DMS114 treated with DMSO at 0.1 percent for 48 hours (cell line): ENCODE results near the gene SETD5.

Source experiments
- DNase-seq: peaks from one replicate; lab custom pipeline; 2025; ENCODE audit not compliant: unreplicated experiment; lab: John Stamatoyannopoulos, UW

The SETD5 gene, protein sequence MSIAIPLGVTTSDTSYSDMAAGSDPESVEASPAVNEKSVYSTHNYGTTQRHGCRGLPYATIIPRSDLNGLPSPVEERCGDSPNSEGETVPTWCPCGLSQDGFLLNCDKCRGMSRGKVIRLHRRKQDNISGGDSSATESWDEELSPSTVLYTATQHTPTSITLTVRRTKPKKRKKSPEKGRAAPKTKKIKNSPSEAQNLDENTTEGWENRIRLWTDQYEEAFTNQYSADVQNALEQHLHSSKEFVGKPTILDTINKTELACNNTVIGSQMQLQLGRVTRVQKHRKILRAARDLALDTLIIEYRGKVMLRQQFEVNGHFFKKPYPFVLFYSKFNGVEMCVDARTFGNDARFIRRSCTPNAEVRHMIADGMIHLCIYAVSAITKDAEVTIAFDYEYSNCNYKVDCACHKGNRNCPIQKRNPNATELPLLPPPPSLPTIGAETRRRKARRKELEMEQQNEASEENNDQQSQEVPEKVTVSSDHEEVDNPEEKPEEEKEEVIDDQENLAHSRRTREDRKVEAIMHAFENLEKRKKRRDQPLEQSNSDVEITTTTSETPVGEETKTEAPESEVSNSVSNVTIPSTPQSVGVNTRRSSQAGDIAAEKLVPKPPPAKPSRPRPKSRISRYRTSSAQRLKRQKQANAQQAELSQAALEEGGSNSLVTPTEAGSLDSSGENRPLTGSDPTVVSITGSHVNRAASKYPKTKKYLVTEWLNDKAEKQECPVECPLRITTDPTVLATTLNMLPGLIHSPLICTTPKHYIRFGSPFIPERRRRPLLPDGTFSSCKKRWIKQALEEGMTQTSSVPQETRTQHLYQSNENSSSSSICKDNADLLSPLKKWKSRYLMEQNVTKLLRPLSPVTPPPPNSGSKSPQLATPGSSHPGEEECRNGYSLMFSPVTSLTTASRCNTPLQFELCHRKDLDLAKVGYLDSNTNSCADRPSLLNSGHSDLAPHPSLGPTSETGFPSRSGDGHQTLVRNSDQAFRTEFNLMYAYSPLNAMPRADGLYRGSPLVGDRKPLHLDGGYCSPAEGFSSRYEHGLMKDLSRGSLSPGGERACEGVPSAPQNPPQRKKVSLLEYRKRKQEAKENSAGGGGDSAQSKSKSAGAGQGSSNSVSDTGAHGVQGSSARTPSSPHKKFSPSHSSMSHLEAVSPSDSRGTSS (N-terminal part only)

DNA sequence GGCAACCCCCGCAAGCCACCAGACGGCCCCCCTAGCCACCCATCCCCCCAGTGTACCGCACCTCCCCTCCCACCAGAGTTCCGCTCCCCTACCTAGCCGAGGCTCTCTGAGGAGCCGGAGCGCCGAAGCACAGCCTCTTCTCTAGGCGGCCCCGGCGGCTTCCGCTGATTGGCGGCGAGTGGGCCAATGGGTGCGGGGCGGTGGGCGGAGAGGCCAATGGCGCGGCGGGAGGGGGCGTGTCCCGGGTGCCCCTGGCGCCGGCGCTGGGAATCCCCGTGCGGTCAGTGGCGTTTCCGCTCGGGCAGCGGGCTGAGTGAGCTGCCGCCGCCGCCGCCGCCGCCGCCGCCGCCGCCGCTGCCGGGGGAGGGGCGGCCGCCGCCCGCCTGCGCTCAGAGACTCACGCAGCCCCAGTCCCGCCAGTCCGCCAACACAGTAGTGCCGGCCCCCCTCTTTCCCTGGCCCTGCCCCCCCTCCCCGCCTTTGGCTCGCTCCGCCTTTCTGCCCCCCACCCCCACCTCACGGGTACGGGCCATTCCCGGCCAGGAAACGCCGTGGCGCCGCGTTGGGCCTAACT is at the start of gene SETD5:
TSS of gene SETD5 (plus strand) at position 284 of the 574 bp plus-strand sequence. CDS start 31,324 bp downstream, outside the sequence.
- peak; percentile 85 for DNase-seq

DNA sequence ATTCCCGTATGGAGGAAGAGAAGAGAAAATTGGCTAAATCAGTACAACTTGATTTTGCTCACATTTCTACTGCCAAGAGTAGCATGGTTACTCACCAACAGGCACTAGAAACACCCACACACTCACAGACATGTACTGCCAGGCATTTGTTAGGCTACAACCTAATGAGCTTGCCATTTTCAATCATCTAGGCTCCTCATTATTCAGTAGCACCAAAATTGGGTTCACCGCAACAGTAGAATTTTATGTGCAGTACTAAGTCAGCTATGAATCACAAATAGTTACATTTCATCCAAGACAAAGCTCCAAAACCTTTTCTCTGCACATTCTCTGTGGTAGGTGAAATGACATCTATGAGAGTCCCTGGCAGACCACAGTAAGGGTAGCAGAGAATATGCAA is 49.5 kb upstream of the SETD5 start:
- no peak for DNase-seq

DNA sequence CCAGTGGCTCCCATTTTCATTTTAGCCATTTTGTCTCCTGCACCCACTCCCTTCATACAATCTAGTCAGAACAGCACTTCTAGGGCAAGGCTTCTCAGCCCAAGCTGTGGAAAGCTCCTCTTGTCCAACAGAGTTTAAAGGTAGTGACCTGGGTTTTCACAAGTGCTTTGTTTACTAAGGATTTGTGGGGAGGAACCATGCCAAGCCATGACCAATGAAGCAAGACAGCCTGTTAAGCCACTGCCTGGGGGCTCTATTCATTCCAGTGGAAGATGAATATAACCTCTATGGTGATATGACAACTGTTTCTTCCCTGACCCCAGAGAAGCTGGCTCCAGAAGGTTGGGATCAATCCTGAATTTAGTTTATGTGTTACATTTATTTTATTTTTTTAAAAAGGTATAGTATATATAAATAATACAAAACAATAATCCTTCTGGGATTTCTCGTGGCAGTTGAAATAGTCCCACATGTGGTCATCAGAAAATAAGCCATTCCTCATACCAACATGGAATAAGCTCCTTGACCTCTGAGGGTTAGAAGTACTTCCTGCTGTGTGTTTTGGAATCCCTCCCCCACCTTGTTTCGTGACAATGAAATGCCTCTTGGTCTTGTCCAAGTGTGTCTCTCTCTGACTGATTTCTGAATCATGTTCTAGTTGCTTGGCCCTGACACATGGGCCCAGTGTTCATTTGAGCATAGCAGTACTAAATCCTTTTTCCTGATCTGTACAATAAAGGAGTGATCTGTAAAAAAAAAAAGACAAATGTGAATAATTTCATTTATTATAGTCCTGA is 47.9 kb upstream of the SETD5 start:
- DNase-seq, result no peak

DNA sequence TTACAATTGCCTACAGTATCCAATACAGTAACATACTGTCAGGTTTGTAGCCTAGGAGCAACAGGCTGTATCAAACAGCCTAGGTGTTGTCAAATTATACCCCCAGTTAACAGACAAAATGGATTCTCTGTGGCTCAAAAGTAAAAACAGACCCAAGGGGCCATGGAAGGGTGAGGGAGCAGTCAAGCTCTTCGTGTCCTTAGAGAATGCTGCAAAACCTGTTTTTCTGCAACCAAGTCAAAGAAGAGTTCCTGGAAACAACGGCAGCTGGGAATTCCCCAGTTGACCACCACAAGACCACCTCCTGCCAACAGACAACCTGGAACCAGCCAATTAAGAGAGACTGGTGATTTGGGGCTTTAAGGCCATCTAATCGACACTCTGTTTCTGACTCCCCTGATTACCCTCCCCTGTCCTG is 45.7 kb upstream of the SETD5 start:
- DNase-seq, result no peak

DNA sequence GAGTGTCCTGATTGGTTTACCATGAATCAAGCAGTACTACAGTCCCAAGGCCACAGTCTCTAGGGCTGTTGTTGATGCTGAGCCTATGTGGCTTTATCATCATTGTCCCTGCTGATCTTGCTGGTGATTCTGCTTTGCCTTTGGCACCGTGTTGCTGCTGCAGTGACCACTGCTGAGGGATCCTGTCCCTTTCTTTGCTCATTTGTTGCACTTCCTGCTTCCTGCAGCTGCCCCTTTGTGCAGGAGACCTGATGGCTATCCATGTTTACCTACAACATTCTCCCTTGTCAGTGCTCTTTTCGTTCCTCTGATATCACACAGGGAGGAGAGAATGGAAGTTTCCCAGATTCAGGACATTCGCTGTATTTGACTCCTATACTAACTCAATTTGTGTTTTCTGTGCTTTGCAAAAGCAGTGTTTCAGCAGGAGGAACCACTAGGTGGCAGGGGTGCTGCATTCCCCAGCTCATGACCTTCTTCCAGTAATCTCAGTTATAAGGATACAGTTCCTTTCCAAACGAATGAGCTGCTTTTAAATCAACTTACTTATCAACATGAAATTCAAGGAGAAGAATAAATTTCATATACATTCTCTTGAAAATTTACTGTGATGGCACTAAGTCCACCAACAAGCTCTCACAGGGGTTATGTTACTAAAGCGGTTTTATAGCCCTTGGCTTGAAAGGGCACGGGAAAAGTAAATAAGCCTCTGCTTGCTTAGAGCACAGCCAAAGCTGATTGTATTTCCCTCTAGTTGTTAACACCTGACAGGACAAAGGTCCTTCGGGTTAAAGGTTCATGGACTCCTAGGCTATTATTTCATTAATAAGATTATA is 44.3 kb upstream of the SETD5 start:
- peak; percentile 40 for DNase-seq

DNA sequence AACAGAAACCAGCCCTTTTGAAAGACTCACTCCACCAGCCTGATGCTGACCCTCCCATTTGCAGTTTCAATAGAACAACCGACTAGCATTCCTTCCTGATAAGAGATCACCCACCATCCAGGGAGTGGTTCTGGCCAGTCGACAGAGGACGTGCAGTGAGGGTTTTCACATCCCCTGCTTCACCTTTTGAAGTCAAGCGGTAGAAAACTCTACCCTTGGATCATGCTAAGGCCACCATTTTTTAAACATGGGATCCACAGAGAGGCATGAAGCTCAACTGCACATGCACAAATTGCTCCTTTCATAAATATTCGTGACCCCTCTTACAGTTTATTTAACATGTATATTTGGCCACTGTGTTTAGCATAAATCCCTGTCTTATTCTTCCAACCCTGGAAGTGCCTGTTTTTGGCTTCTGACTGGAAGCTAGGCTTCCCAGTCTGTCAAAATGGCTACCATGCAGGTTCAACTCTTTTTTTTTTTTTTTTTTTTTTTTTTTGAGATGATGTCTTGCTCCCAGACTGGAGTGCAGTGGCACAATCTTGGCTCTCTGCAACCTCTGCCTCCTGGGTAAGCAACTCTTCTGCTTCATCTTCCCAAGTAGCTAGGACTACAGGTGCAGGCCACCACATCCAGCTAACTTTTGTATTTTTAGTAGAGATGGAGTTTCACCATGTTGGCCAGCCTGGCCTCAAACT is 35.6 kb upstream of the SETD5 start:
- no peak for DNase-seq

DNA sequence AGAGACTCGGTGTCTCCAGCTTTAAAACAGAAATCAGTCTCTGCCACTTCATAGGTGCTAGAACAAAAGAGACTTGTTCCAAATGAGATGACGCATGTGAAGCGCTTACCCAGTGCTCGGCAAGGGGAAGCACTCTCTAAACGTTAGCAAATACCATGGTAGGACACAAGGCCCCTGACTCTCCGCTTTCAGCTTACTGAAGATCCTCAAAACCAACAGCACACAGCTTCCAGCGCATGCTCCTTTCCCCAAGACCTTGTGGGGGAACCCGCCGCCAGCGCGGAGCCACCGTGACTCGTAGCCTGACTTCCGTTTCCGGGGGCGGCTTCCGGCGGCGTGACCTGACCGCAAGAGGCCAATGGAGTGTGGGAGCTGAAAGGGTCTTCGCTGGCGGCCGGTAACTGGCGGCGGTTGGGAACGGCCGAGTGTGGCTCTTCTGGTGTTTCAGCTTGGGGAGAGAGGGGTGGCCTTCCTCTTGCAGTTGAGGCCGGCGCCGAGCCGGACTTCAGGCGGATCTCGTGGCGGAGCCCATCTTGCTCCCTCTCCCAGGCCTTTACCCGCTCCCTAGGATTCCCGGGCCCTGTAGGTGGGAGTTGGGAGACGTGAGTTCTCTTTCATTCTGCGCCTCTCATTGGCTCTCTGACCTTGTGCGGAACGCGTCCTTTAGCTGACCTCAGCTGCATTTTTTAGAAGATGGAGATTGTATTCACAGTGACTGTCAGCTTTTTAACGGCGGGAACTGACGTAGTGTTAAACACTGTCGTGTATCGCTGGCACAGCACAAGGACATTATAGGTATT is 34.5 kb upstream of the SETD5 start, which contains the start of gene THUMPD3:
TSS of gene THUMPD3 (plus strand) at position 324 of the 800 bp plus-strand sequence. CDS start 2,015 bp downstream, outside the sequence.
- DNase-seq, result peak; percentile 82

DNA sequence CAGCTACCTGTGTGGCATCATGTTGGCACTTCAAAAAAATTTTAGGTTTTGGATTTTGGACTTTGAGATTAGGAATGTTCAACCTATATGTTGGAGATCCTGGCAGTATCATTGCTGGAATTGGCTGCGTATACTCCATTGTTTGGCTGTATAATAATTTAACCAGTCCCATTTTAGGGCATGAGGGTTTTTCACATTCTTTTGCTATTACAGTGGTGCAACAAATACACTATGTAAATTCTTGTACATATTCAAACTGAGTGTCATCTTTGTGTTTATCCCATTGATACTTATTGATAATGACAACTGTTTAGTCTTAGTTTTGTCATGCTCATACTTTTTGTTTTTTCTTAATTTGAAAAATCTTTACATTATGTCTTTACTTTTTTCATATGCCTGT is 27.9 kb upstream of the SETD5 start:
- no peak for DNase-seq

DNA sequence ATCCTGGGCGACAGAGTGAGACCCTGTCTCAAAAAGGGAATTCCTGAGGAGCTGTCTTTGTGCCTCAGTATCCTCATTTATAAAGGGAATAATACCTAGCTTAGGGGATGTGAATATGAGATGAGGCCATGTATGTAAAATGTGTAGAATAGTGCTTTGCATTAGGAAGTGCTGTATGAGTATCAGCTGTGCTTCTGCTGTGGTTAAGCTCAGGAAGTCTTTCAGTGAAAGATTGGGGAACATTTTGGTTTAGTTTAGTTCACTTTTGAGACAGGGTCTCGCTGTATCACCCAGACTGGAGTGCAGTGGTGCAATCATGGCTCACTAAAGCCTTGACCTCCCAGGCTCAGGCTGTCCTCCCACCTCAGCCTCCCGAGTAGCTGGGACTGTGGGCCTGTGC is 23.9 kb upstream of the SETD5 start:
- DNase-seq, result no peak

DNA sequence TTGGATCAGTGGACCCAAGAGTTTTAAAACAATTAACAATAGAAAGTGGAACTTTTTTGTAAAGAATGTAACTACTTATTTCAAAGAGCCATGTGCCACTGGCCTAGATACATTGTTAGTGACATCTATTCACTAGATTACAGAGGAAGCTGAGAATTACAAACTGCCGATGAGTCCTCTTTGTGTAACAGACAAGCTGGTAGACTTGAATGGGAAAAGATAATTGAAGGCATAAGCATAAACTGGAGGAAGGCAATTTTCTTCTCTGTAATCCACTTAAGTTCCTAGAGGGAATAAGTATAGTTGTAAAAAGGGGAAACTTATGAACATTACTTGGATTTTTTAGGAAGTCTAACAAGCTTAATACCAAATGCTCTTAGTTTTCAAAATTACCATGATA is 19.4 kb upstream of the SETD5 start:
- no peak for DNase-seq

DNA sequence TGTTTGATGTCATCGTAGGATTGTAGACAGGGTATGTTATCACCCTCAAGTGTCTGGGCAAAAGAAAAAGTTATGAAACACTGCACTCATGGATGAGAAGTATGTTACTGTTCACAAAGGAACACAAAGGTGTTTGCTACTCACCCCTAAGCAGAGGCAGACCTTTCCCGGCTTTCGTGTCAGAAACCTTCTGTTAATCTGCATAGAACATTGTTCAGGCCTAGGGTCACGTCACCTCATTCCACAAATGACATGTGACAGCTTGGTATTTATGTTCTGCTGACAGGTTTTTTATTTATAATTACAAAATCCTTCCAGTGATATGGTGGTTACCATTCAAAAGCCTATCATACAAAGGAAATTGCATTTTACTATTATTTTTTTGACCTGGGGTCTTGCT is 18.1 kb upstream of the SETD5 start:
- DNase-seq, result no peak

DNA sequence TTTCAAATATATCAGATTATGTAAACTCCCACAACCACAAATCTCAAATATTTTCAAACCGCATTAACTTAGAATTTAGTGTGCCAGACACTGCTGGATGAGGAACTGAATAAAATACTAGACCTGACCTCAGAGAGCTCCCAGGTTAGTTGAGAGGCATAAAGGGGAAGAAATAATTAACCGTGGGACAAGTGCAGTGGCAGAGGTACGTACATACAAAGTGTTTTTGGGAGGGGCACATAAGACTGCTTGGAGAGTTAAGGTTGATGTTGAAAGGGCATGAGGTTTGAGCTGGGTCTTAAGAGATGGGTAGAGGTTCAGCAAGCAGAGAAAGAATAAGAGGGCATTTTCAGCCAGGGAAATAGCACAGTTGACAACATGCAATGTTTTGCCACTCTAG is 17.4 kb upstream of the SETD5 start:
- DNase-seq, result no peak

DNA sequence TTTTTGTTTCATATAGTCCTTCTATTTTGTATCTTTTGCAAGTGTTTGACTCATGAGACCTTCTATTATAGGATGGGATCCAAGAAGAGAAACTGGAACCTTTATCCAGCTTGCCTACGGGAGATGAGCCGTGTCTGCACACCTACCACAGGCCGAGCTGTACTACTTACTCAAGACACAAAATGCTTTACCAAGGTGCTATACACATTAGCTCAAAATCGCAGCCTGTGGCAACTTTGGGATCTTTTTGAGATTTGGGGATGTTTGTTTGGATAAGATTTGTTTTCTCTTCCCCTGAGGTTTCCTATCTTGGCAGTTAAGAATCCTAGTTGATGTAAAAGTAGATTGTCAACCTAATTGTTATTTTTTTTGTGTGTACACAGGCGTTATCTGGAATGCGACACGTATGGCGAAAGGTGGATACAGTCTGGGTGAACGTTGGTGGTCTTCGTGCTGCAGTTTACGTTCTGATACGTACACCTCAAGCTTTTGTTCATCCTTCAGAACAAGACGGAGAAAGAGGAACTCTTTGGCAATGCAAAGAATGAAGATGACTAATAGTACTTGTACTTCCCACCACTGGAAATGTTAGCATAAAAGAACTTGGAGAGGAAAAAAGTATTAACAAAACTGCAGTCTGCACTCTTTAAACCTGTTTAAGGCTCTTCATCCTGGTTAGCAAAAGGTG is 13.1 kb upstream of the SETD5 start:
- DNase-seq, result no peak

DNA sequence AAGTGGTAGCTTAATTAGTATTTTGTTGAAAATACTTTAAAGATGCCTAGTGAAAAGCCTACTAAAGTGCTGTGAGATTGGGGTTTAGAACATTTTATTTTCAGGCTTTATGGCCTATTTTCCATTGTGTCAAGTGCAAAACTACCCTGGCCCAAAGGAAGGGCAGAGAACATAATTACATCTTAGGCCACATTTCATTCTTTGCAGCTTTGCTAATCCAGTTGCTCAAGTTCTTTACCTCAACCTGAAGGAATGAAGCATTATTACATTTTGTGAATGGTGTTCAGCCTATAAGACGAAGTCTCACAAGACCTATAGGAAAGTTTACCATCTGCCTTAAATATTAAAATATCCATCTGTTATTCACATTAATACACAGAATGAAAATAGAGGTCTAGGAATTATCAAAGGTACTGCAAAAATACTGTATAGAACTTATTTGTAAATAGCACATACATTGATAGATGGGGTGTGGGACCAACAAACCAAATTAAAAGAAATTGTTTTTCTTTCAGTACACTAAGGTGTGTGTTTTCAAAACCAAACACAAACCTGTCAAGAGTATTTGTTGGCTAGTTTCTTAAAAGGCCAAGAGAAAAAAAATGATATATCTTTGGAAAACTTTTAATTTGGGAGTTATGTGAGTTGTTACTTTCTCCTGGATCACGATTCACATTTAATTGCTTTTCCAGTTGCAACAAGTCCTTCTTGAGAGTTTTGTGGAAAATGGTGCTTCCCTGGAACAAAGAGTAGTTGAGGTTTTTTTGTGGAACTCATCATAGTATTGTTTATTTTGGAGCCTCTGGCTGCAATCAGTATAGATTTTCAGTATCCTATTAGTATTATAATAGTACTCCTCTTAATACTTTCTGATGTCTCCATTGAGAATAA is 12.0 kb upstream of the SETD5 start:
- no peak for DNase-seq

DNA sequence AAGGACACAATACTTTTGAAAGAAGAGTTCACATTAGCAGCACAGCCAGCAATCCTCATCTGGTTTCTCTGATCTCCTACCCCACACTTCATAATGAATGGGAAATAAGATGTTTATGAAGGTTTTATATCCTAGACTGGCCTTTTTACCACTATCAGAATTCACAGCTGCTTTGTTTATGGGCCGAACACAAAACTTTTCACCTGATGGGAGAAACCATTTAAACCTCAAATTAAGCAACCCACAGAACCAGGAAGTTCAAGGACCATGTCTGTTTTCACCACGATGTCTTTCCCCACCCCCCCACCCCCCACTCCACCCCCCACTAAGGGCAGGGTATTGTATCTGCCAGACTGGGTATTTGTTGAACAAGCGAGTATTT is 11.3 kb upstream of the SETD5 start:
- no peak for DNase-seq
